Measurements from ENCODE around the gene F7. TPM values are rescaled to one million over a fixed set of nuclear protein-coding genes. Genes with fewer than 3 reads are reported as not detected.

F7 gene
- polyA plus RNA-seq, 3 donors = 0.07 to 0.12 TPM; not detected in 1

DNA sequence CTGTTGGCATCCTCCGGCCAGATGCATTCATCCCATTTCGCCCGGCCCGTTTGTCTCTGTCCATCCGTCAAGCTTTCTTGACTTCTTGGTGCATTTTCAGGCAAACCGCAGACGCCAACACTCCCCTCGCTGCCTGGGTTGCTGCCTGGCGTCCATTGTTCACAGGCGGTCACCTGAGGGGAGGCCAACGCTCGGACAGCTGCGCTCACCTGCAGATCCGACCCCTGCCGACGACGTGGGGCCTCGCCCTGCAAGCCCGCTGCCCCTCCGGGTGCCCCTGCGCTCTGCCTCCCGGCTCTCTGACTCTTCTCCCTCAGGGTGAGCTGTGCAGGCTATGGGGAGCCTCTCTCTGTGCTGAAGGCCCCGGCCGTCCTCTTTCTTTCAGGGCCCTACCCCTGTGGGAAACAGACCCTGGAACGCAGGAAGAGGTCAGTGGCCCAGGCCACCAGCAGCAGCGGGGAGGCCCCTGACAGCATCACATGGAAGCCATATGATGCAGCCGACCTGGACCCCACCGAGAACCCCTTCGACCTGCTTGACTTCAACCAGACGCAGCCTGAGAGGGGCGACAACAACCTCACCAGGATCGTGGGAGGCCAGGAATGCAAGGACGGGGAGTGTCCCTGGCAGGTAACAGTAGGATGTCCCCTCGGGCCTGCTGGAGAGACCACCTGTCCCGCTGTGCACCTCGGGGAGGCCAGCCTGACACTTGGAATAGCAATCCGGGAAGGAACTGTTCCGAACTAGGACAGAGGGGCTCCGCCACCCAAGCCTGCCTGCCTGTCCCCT is 38.1 kb downstream of the F7 start:
- 87 to 89% (median 87%) methylated on average over 39 of the region's 39 CpGs for WGBS, 3 donors
- no peak overlapping the region for H3K27ac ChIP-seq (ENCODE audit: low read depth, low read length)

DNA sequence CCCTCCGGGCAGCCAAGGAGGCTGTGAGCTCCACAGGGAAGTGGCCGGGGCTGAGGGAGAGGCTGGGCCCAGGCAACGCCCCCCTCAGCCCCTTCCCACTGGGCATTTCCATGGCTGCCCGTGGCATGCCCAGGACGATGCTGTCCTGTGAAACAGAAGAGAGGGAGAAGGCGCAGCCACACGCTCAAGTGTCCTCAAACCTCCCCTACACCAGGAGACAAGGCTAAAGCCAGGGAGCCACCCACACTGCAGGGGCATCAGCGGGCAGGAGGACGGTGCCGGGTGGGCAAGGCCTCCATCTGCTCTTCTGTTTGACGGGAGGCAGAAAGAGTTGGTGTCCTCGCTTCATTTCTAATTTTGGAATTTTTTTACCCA is 38.7 kb downstream of the F7 start:
- 86 to 88% (median 87%) methylated on average over 11 to 12 of the region's 12 CpGs for WGBS, 3 donors
- H3K27ac ChIP-seq (ENCODE audit: low read depth, low read length) = no peak overlapping the region

DNA sequence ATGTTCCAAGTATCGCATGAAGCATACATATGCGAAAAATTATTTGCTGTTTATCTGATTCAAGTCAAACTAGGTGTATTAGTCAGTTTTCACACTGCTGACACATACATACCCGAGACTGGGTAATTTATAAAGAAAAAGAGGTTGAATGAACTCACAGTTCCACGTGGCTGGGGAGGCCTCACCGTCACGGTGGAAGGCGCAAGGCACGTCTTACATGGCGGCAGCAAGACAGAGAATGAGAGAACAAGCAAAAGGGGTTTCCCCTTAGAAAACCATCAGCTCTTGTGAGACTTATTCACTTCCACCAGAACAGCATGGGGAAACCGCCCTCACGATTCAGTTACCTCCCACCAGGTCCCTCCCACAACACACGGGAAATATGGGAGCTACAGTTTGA is 39.9 kb downstream of the F7 start:
- 85 to 88% (median 86%) methylated on average over 12 of the region's 12 CpGs for WGBS, 3 donors
- H3K27ac ChIP-seq (ENCODE audit: low read depth, low read length) = no peak overlapping the region

DNA sequence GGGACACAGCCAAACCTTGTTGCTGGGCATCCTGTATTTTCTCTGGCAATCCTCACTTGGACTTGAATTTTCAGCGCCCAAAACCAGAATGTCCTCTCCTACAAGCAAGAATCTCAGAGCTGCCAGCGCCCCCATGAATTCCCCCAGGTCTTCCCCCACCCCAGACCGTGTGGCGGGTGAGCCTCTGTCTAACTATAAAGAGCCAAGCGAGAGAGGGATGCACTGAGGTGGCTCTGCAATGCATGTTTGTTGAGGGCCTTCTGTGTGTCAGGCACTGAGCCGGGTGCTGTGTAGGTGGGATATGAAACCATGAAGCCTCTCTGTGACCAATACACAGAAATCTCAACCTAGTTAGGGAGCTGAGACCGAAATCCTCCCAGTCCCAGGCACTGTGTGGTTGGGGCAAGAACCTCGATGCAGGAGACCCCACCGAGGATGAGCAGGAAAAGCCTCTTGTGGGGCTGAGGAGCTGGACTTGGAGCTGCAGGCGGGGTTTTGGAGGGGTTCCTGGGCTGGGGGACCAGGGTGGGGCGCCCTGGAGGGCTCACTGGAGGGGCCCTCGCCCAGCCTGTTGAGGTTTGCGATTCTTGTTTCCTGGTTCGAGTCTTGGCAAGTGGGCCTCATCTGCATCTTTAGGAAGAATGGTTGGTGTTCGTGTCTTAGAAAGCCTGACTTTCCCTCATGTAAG is 40.5 kb downstream of the F7 start:
- no peak overlapping the region for H3K27ac ChIP-seq (ENCODE audit: low read depth, low read length)
- WGBS, 3 donors = 86 to 89% (median 87%) methylated on average over 15 of the region's 15 CpGs

DNA sequence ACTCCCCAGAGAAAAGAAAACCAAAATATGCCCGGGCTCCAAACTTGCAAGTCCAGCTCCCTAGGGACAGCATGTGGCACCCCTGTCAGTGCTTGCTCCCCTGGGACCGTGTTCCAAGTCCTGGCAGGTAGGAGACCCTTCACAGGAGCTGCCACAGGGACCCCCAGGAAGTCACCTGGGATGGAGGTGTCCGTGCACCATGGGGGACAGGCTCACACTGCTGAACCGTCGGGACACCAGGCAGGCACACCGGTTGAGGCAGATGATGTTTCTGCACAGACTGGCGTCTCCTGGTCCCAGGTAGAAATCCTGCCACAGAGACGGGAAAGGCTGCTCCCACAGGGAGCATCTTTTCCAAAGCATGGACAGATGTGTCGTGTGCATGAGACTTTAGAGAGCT is 41.2 kb downstream of the F7 start:
- 82 to 83% (median 83%) methylated on average over 9 of the region's 9 CpGs for WGBS, 3 donors
- no peak overlapping the region for H3K27ac ChIP-seq (ENCODE audit: low read depth, low read length)

DNA sequence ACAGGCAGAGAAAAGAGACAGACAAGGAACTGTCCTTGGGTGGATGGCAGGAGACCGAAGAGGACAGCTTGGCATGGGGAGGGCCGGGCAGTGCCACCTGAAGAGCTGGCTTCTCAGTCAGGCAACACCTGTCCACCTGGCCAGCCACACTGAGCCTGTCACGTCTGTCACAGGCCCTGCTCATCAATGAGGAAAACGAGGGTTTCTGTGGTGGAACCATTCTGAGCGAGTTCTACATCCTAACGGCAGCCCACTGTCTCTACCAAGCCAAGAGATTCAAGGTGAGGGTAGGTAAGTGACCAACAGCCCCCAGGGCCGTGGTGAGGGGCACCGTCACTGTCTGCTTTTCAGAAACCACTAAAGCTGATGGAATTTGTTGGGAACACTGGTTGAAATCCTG is 41.6 kb downstream of the F7 start:
- H3K27ac ChIP-seq (ENCODE audit: low read depth, low read length) = no peak overlapping the region
- WGBS, 3 donors = 78 to 86% (median 85%) methylated on average over 8 of the region's 8 CpGs

DNA sequence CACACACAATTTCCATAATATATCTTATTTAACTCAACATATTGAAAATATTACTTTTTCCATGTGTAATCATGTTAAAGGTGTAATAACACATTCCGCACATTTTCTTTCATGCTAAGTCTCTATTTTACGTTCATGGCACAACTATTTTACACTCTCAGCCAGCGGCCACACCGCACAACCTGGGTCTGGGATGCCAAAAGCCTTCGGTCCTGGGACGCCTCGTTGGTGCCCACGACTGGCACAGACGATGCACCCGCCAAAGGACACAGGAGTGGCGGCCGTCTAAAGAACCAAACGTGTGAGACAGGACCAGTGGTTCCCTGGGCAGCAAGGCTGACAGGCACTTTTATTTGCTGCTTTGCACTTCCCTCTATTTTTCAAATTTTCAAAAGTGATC is 42.8 kb downstream of the F7 start:
- H3K27ac ChIP-seq (ENCODE audit: low read depth, low read length) = no peak overlapping the region
- WGBS, 3 donors = 92 to 95% (median 93%) methylated on average over 13 of the region's 13 CpGs

DNA sequence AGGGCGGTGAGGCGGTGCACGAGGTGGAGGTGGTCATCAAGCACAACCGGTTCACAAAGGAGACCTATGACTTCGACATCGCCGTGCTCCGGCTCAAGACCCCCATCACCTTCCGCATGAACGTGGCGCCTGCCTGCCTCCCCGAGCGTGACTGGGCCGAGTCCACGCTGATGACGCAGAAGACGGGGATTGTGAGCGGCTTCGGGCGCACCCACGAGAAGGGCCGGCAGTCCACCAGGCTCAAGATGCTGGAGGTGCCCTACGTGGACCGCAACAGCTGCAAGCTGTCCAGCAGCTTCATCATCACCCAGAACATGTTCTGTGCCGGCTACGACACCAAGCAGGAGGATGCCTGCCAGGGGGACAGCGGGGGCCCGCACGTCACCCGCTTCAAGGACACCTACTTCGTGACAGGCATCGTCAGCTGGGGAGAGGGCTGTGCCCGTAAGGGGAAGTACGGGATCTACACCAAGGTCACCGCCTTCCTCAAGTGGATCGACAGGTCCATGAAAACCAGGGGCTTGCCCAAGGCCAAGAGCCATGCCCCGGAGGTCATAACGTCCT is 43.4 kb downstream of the F7 start:
- H3K27ac ChIP-seq (ENCODE audit: low read depth, low read length) = no peak overlapping the region
- WGBS, 3 donors = 90 to 94% (median 93%) methylated on average over 38 of the region's 38 CpGs

DNA sequence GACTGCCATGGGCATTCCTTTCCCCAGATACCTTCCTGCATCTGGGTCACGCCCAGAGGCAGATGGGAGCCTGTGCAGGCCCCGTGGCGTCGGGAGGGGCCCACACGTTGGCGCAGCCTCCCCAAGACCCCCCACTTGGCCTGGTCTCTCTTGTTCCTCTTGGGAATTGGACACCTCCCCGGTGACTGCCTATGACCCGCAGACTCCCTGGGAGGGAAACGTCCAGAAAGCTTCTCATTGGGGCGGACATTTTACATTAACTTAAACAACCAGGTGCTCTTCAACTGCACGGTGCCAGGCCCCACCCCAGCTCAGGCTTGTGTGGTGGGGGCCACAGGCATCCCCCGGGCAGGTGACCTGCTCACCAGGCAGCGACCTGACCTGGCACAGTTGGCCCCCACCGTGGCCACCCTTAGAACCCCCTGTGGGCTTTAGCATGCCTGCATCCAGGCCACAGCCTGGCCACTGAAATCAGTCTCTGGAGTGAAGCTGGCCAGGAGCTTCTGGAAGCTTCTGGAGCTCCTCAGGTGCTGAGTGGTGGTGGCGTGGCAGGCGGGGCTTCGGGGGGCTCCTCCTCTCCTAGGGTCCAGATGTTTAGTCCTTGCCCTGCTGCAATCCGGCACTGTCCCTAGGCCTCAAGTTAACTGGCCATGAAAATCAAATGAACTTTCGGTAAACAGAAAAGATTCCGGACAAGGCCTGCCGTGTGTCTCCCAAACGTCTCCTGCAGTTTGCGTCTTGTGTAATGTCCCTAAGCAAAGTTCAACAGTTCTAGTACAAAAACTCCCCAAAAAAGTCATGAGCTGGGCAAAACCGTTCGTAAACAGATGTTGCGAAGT is 44.3 kb downstream of the F7 start:
- WGBS, 3 donors = 86 to 93% (median 89%) methylated on average over 26 of the region's 26 CpGs
- no peak overlapping the region for H3K27ac ChIP-seq (ENCODE audit: low read depth, low read length)

DNA sequence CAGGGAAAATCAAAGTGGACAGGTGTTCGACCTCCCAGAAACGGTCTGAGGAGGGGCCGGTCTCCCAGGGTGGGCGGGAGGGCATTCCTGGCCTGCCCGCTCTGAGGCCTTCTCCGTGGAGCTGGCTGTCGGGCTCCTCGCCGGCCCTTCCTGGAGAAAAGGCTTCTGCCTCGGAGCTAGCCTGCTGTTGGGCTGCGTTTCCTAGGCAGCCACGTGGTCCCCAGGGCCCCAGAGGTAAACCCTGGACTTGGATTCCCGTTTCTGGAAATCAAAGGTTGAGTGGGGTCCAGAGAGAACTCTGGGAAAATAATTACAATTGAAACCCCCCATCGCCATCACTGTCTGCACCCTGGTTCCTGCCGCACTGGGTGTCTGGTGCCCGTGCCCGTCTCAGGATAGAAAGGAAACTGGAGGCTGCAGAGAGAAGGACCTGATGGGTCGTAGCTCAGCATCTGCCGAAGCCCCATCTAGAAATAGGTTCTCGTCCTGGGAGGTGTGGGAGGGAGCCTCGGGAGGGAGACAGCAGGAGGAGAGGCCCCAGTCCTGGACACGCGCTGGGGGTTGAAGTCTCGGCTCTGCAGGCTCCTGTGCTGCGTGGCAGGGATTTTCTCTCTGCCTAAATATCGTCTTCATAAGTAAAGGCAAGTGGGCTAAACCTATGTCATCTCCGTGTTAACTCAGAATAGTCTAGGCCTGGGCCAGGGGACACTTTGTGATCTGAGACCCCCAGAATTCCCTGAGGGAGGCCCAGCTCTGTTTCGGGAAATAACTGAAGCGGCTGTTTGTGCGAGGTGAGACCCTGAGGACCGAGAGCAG is 45.2 kb downstream of the F7 start:
- H3K27ac ChIP-seq (ENCODE audit: low read depth, low read length) = no peak overlapping the region
- 86 to 88% (median 87%) methylated on average over 31 of the region's 31 CpGs for WGBS, 3 donors

DNA sequence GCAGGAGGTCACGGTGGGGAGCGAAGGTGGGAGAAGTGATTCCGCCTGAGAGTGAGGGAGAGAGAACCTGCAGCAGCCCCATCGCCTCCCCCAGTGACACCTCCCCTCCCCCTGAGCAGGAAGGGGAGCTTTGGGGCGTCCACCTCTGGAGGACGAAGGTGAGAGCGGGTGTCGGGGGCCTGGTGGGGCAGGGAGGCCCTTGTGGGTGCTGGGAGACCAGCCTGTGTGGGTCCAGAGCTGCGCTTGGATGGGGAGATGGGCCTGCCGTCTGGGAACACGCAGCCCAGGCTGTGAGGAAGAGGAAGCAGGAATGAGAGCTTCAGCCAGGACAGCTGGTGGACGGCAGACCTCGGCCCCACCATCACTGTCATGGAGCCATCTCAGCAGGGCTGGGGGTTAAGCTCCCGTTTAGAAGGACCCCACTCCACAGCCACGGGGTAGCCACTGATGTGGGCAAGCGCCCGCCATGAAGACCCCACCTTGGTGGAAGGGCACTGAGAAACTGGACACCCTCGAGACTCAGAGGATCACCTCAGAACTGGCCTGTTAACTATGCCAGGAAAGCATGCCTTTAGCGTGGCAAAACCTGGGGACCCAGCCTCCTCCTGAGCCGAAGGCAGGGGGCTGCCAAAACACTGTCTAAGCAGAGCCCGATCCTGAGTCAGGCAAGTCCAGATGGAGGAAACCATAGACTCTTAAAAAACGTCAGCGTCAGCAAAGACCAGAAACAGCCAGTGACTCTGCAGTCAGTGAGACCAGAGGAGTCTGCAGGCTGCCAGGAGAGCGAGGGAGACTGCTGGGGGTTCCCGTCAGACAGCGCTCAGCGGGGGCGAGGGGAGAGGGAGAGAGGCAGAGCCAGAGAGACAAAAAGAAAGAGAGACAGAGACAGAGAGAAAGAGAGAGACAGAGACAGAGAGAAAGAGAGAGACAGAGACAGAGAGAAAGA is 46.4 kb downstream of the F7 start:
- WGBS, 3 donors = 56 to 82% (median 57%) methylated on average over 28 of the region's 28 CpGs
- no peak overlapping the region for H3K27ac ChIP-seq (ENCODE audit: low read depth, low read length)

DNA sequence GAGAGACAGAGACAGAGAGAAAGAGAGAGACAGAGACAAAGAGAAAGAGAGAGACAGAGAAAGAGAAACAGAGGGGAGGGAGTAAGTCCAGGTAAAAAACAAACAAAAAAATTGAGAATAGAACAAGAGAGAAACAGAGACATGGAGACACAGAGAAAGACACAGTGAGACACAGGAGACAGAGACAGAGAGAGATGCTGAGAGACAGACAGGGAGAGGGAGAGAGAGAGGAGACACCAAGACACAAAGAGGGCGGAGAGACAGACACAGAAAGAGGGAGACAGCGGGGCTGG is 47.0 kb downstream of the F7 start:
- WGBS, 3 donors = 28 to 86% (median 31%) methylated on average over 2 of the region's 2 CpGs
- H3K27ac ChIP-seq (ENCODE audit: low read depth, low read length) = no peak overlapping the region

DNA sequence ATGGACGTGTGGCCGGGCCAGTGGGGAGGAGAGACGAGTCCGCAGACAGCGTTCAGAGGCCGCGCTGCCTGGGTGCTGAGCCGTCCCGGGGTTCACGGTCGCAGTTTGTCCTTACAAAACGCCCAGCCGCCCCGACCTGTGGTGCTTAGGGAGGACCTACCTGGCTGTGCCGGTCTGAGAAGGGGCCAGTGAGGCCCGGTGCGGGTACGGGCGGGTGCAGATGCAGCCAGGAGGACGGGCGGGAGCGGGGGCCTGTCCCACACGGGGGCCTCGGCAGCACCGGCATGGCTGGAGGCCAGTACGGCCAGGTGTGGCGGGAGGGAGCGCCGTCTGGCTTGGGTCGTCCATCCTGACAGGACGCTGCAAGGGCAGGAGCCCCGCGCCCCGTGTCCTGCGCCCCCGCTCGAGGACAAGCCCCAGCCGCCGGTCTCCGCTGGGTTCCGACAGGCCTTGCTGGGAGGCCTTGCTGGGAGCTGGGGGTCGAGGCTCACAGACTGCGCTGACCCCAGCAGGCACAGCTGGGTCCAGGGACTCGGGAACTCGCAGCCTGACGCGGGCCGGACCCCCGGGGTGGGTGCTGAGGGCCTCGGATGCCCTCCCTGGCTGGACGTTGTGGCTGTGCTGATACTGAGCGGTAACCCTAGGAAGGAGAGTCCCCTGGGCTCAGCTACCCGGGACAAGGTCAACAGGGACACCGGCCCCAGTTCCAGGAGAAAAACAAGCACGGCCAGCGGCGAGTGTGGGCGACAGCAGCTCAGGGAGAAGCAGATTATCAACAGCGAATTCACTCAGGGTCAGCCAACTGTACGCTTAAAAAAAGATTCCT is 47.6 kb downstream of the F7 start:
- WGBS, 3 donors = 7 to 22% (median 14%) methylated on average over 51 to 60 of the region's 60 CpGs
- H3K27ac ChIP-seq (ENCODE audit: low read depth, low read length) = no peak overlapping the region

DNA sequence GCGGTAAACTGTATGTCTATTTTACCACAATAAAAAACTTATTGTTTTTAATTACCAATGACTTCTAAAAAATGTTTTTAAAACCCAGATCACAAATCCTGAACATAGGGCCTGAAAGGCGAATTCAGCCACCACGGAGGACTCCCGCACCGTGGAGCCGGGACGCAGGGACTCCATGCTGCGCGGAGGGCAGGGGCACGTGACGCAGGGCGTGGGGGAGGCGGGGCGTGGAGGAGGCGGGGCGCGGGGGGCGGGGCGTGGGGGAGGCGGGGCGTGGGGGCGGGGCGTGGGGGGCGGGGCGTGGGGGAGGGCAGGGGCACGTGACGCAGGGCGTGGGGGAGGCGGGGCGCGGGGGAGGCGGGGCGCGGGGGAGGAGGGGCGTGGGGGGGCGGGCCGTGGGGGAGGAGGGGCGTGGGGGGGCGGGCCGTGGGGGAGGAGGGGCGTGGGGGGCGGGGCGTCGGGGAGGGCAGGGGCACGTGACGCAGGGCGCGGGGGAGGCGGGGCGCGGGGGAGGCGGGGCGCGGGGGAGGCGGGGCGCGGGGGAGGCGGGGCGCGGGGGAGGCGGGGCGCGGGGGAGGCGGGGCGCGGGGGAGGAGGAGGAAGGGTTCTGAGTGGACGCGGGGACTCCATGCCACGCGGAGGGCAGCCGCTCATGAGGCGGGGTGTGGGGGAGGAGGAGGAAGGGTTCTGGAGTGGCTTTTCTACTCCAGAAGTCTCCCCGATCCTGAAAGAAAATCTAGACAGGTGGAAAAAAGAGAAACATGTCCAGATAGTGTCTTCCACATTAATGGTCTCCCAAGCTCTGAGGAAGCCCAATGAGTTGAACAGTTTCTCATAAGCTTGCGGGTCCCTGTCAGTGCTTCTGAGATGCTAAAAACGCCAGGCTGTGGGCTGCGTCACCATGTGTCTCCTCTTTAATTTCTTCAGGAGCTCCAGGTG is 48.5 kb downstream of the F7 start:
- H3K27ac ChIP-seq (ENCODE audit: low read depth, low read length) = no peak overlapping the region

DNA sequence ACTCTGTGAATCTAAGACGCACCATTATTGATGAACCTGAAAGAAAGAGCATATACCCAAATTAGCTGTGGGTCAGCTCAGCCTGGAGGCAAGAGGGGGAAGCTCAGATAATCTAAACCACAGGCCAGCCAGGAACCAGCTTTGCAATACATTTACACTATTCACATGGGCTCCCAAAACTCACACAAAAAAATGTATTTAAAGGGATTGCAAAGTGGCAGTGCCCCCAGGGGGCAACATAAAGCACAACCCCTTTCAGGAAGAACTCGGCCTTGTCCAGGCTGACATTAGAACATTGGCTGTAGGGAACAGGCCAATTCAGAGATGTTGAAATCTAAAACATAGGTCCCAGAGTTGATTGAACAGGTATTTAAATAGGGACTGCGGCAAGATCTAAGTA is 49.6 kb downstream of the F7 start:
- no peak overlapping the region for H3K27ac ChIP-seq (ENCODE audit: low read depth, low read length)
- 78 to 87% (median 83%) methylated on average over 3 of the region's 3 CpGs for WGBS, 3 donors

More for the DNA sequence above, 48.5 kb downstream of the F7 start:
- 4 to 8% (median 6%) methylated on average over 22 to 29 of the region's 76 CpGs for WGBS, 3 donors
